Coronary artery (tissue), 2 donors: Measurements from ENCODE around the gene NTNG1.

Experiments used
- DNase-seq: peaks from one replicate; pipeline ENCODE4 v3.0.0-alpha.2; 2017; ENCODE audit warnings: low spot score
- H3K27ac ChIP-seq, 2 donors: fragments of 200-600 bp; sonication (generic); one replicate each; pipeline ENCODE4 v1.5.1; 2016 to 2019
- H3K4me3 ChIP-seq: fragments of 200-600 bp; sonication (generic); 2 replicates; pipeline ENCODE4 v1.5.1; 2016; ENCODE audit warnings: mild to moderate bottlenecking, moderate library complexity
- TF ChIP-seq, protein P1 (sequence below): fragments of 200-600 bp; sonication (generic); IDR thresholded peaks from one replicate; pipeline ENCODE4 v1.5.1; 2019; ENCODE audit warnings: antibody characterized with exemption

The NTNG1 gene

GRCh38 chr1:107526524-107527198 is 385.8 kb downstream of the NTNG1 start:
- Histone ChIP-seq H3K4me3 (no peak overlapping the region), H3K27ac (no peak overlapping the region)
- DNase-seq = no peak
- TF ChIP-seq, protein P1, sequence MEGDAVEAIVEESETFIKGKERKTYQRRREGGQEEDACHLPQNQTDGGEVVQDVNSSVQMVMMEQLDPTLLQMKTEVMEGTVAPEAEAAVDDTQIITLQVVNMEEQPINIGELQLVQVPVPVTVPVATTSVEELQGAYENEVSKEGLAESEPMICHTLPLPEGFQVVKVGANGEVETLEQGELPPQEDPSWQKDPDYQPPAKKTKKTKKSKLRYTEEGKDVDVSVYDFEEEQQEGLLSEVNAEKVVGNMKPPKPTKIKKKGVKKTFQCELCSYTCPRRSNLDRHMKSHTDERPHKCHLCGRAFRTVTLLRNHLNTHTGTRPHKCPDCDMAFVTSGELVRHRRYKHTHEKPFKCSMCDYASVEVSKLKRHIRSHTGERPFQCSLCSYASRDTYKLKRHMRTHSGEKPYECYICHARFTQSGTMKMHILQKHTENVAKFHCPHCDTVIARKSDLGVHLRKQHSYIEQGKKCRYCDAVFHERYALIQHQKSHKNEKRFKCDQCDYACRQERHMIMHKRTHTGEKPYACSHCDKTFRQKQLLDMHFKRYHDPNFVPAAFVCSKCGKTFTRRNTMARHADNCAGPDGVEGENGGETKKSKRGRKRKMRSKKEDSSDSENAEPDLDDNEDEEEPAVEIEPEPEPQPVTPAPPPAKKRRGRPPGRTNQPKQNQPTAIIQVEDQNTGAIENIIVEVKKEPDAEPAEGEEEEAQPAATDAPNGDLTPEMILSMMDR = no peak

- no peak for DNase-seq
- Histone ChIP-seq H3K27ac (no peak overlapping the region), H3K4me3 (no peak overlapping the region)
- TF ChIP-seq, protein P1 = no peak
Measured at GRCh38 chr1:107529511-107530149, 388.8 kb downstream of the NTNG1 start.

- H3K27ac ChIP-seq = no peak overlapping the region
- no peak for DNase-seq
- TF ChIP-seq, protein P1 = no peak
- H3K4me3 ChIP-seq = no peak overlapping the region
Measured at GRCh38 chr1:107530543-107530942, 389.7 kb downstream of the NTNG1 start.

DNA sequence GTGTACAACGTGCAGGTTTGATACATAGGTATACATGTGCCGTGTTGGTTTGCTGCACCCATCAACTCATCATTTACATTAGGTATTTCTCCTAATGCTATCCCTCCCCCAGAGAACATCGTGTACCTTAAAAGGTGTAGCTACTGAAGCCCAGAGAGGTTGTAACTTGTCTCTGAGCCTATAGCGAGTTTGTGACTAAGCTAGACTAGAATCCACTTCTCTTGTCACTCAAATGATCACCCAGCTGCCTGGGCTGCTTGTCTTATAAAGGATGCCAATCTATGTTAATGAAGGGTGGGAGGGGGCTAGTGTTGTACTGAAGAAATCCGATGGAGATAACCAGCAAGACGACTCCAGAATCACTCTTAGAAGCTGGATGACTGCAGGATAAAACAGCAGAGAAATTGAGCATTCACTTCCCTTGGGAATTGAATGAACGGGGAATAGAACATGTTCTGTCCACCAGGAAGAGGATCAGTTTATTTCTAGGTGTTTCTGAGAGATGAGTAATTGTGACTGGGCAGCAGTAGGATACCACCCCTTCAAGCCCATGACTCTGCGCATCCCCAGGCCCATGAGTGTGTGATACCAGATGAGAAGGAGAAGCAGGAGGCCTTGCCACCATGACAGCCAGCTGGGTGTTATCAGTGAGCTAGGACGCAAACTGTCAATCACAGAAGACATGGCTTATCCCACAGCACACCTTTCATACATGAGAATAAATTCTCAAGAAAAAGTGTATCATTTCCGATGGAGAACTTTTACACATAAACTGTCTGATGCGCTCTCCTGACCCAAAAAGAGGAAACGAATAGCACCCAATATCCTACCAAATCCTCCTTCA is 390.4 kb downstream of the NTNG1 start:
- no peak overlapping the region for H3K4me3 ChIP-seq
- TF ChIP-seq, protein P1 = no peak

GRCh38 chr1:107532318-107532717 is 391.5 kb downstream of the NTNG1 start:
- Histone ChIP-seq H3K4me3 (no peak overlapping the region), H3K27ac (no peak overlapping the region)
- DNase-seq = no peak
- TF ChIP-seq, protein P1 = no peak

More for the DNA sequence above, 390.4 kb downstream of the NTNG1 start:
- no peak overlapping the region for H3K27ac ChIP-seq
- no peak for DNase-seq
